GM10266 (cell line): ENCODE results near the gene KIF7.
"Not testable (repeated sequence)": the region's sequence is repeated elsewhere in the genome, so short reads cannot be mapped to it uniquely, and the experiment has no call there.

ENCODE experiments used
- DNase-seq: peaks from one replicate; pipeline ENCODE4 v3.0.0; 2012; ENCODE audit errors: extremely low spot score
- CTCF ChIP-seq: IDR thresholded peaks from 2 replicates; pipeline ENCODE4 v1.5.1; 2012; ENCODE audit warnings: mild to moderate bottlenecking, low read depth; ENCODE audit not compliant: control insufficient read depth, insufficient read depth; ENCODE audit errors: missing control alignments

The KIF7 gene

GRCh38 chr15:89654847-89655805, at the start of gene KIF7:
Gene KIF7, minus strand, starts transcription at chr15:89655467. Its CDS starts 2,537 bp downstream, at chr15:89652930.
- TF ChIP-seq CTCF = no peak
- peak; percentile 89 for DNase-seq

GRCh38 chr15:89704411-89704810, 49.1 kb upstream of the KIF7 start:
- DNase-seq = no peak
- no peak for TF ChIP-seq CTCF

- DNase-seq = no peak
- no peak for TF ChIP-seq CTCF
Measured at GRCh38 chr15:89695198-89695597, 39.9 kb upstream of the KIF7 start.

- DNase-seq = no peak
- TF ChIP-seq CTCF = no peak
Measured at GRCh38 chr15:89693696-89694095, 38.4 kb upstream of the KIF7 start.

GRCh38 chr15:89693091-89693490, 37.8 kb upstream of the KIF7 start:
- DNase-seq = no peak
- TF ChIP-seq CTCF = no peak

- TF ChIP-seq CTCF = no peak
- peak; percentile 81 for DNase-seq
Measured at GRCh38 chr15:89690276-89691218, 35.3 kb upstream of the KIF7 start, which contains the start of the genes PEX11A and WDR93. Gene PEX11A, minus strand, starts transcription at chr15:89690754. Its CDS starts 122 bp downstream, at chr15:89690632. Gene WDR93, plus strand, starts transcription at chr15:89690811. Its CDS starts 10,936 bp downstream, at chr15:89701747.

- not testable (repeated sequence) for DNase-seq
Measured at GRCh38 chr15:89689930-89690275, 34.6 kb upstream of the KIF7 start.
